CD4-positive, alpha-beta memory T cell (primary cell): ENCODE data around the gene FOSB. TPM values are rescaled to one million over a fixed set of nuclear protein-coding genes. Genes with fewer than 3 reads are reported as not detected.
A peak's percentile ranks its signal among the peaks of the same experiment; 100 is the strongest.

Experiments
- CTCF ChIA-PET: fragments of 350-600 bp; sonication (Branson Sonifier 250); formaldehyde crosslinking; loops from one replicate; lab custom pipeline; 2021; ENCODE audit warnings: inconsistent platforms; ENCODE audit not compliant: partially characterized antibody; lab: Charles Lee
- POLR2A ChIA-PET: fragments of 350-600 bp; sonication (Branson Sonifier 250); formaldehyde crosslinking; loops from one replicate; lab custom pipeline; 2021; ENCODE audit not compliant: partially characterized antibody; lab: Charles Lee
- DNase-seq, 5 donors: peaks; one replicate each; pipeline versions ENCODE4 v3.0.0 to v3.0.0-alpha.2; 2020 to 2022; ENCODE audit warnings: mixed read lengths in 1 of 5
- H3K27ac ChIP-seq: one replicate; pipeline ENCODE4 v1.7.0; 2013; ENCODE audit warnings: low read depth, low read length
- H3K27me3 ChIP-seq: 2 replicates; pipeline ENCODE4 v1.7.0; 2013; ENCODE audit warnings: mild to moderate bottlenecking, low read length, moderate library complexity; ENCODE audit not compliant: insufficient read depth
- H3K36me3 ChIP-seq: 2 replicates; pipeline ENCODE4 v1.7.0; 2013; ENCODE audit warnings: mild to moderate bottlenecking, low read length, moderate library complexity; ENCODE audit not compliant: insufficient read depth
- H3K4me1 ChIP-seq: 2 replicates; pipeline ENCODE4 v1.7.0; 2013; ENCODE audit warnings: mild to moderate bottlenecking, low read length, moderate library complexity; ENCODE audit not compliant: insufficient read depth
- H3K4me3 ChIP-seq, 2 donors: one replicate each; pipeline ENCODE4 v1.7.0; 2013; ENCODE audit warnings: low read length in 2 of 2, mild to moderate bottlenecking in 1 of 2
- H3K9me3 ChIP-seq, 2 donors: one replicate each; pipeline ENCODE4 v1.7.0; 2013; ENCODE audit warnings: low read length in 2 of 2, control low read depth in 1 of 2; ENCODE audit not compliant: control insufficient read depth in 1 of 2
- H3K27ac Mint-ChIP-seq, 7 donors: one replicate each; pipeline ENCODE4 v1.8.0; 2020 to 2021; ENCODE audit warnings: mixed read lengths in 7 of 7, mild to moderate bottlenecking in 6 of 7, inconsistent platforms in 3 of 7, moderate library complexity in 3 of 7
- H3K27me3 Mint-ChIP-seq, 2 donors: one replicate each; pipeline ENCODE4 v1.8.0; 2020 to 2021; ENCODE audit warnings: mixed read lengths in 2 of 2
- H3K36me3 Mint-ChIP-seq, 2 donors: one replicate each; pipeline ENCODE4 v1.8.0; 2020 to 2021; ENCODE audit warnings: mixed read lengths in 2 of 2, inconsistent platforms in 1 of 2, mild to moderate bottlenecking in 1 of 2
- H3K4me1 Mint-ChIP-seq, 4 donors: one replicate each; pipeline ENCODE4 v1.8.0; 2020 to 2021; ENCODE audit warnings: mixed read lengths in 4 of 4, mild to moderate bottlenecking in 1 of 4
- H3K4me3 Mint-ChIP-seq, 8 donors: one replicate each; pipeline ENCODE4 v1.8.0; 2020 to 2021; ENCODE audit warnings: mixed read lengths in 8 of 8, mild to moderate bottlenecking in 7 of 8, moderate library complexity in 6 of 8, inconsistent platforms in 3 of 8
- H3K9me3 Mint-ChIP-seq, 8 donors: one replicate each; pipeline ENCODE4 v1.8.0; 2020 to 2021; ENCODE audit warnings: mixed read lengths in 8 of 8, mild to moderate bottlenecking in 5 of 8, inconsistent platforms in 3 of 8, moderate library complexity in 1 of 8
- intact Hi-C: fragments of 100-400 bp; cut with micrococcal nuclease; formaldehyde crosslinking; loops from one replicate; pipeline ENCODE4 v1.15.1; 2023
- polyA plus RNA-seq, 2 donors: library from polyadenylated mRNA; unstranded; fragments of 300-500 nt; fragmentation: Illumina TruSeq; gene quantifications; one replicate each; pipeline ENCODE4 v1.2.3, GENCODE V29; 2021
- total RNA-seq, 2 experiments: library from RNA; stranded (reverse); gene quantifications; one replicate each; pipeline ENCODE4 v1.2.3, GENCODE V29; 2021

The FOSB gene
- total and polyA plus RNA-seq, 4 experiments from 2014 or later: 4.2 to 17.1 (median 8.6) TPM

- Histone ChIP-seq H3K27ac (no peak overlapping the region), H3K4me1 (peaks cover 70% of the 10 kb centered on the region), H3K27me3 (no peaks in the 10 kb centered on the region), H3K36me3 (no peaks in the 10 kb centered on the region), H3K9me3 (no peaks in the 10 kb centered on the region), H3K4me3 (no peak overlapping the region)
- intact Hi-C loops: no loop called here
- H3K27me3 Mint-ChIP-seq: no peaks in the 10 kb centered on the region
- peaks cover 0 to 2% (median 0%) of the 10 kb centered on the region in 8 donors for H3K9me3 Mint-ChIP-seq
- H3K4me1 Mint-ChIP-seq: peaks cover 37 to 77% (median 54%) of the 10 kb centered on the region in 4 donors
- peak overlapping the region; percentile 21 to 97 (median 76) for H3K4me3 Mint-ChIP-seq
- DNase-seq: no peak
- peaks cover 0 to 17% of the 10 kb centered on the region in 2 donors for H3K36me3 Mint-ChIP-seq
- H3K27ac Mint-ChIP-seq: peak overlapping the region; percentile 29 to 99 (median 80)
- ChIA-PET POLR2A (interaction anchor here (0.7 to 1.4 kb wide), 2 partner anchors 32 to 47 kb away, joined by 3 read pairs; no protein-coding TSS in a partner anchor), CTCF (interaction anchor here (0.6 to 1.6 kb wide), 3 partner anchors 14 to 183 kb away, joined by 3 to 4 read pairs (median 3); partner anchors contain the start of gene RTN2)
These were observed 43.3 kb downstream of the FOSB start for GRCh38 chr19:45511074-45511473.

- no peak for DNase-seq
- no peaks in the 10 kb centered on the region for H3K9me3 ChIP-seq
- no peak overlapping the region for H3K4me3 ChIP-seq
- H3K27ac Mint-ChIP-seq: peak overlapping the region; percentile 36 to 90 (median 78)
- no peaks in the 10 kb centered on the region for H3K27me3 ChIP-seq
- POLR2A ChIA-PET: interaction anchor here (0.9 kb wide), 1 partner anchor 14 kb away, joined by 4 read pairs; no protein-coding TSS in a partner anchor
- peak overlapping the region in 7 of 8 donors; percentile 22 to 62 (median 38) for H3K4me3 Mint-ChIP-seq
- intact Hi-C loops: no loop called here
- H3K27me3 Mint-ChIP-seq: no peaks in the 10 kb centered on the region
- no peak overlapping the region for H3K27ac ChIP-seq
- peaks cover 5% of the 10 kb centered on the region for H3K36me3 ChIP-seq
- H3K4me1 ChIP-seq: peaks cover 66% of the 10 kb centered on the region
- H3K36me3 Mint-ChIP-seq: peaks cover 5 to 19% of the 10 kb centered on the region in 2 donors
- H3K9me3 Mint-ChIP-seq: no peaks in the 10 kb centered on the region
- CTCF ChIA-PET: interaction anchor here (1.3 to 1.9 kb wide), 2 partner anchors 28 to 129 kb away, joined by 4 to 5 read pairs; no protein-coding TSS in a partner anchor
- peaks cover 34 to 71% (median 55%) of the 10 kb centered on the region in 4 donors for H3K4me1 Mint-ChIP-seq
These were observed 45.2 kb downstream of the FOSB start for GRCh38 chr19:45512881-45513483.

GRCh38 chr19:45514376-45515051 lies 46.7 kb downstream of the FOSB start:
- Mint-ChIP-seq H3K36me3 (peaks cover 10 to 22% of the 10 kb centered on the region in 2 donors), H3K27me3 (no peaks in the 10 kb centered on the region), H3K4me3 (peak overlapping the region in 7 of 8 donors; percentile 57 to 76 (median 67)), H3K9me3 (no peaks in the 10 kb centered on the region), H3K27ac (peak overlapping the region; percentile 85 to 94 (median 92)), H3K4me1 (peaks cover 33 to 64% (median 51%) of the 10 kb centered on the region in 4 donors)
- H3K27ac ChIP-seq: peak overlapping the region; percentile 70
- ChIA-PET POLR2A (interaction anchor here (0.6 to 0.8 kb wide), 2 partner anchors 45 to 493 kb away, joined by 3 to 5 read pairs; no protein-coding TSS in a partner anchor), CTCF (interaction anchor here (2.2 kb wide), 1 partner anchor 12 kb away, joined by 7 read pairs; no protein-coding TSS in a partner anchor)
- H3K4me3 ChIP-seq: no peak overlapping the region
- H3K27me3 ChIP-seq: no peaks in the 10 kb centered on the region
- DNase-seq: no peak
- peaks cover 5% of the 10 kb centered on the region for H3K36me3 ChIP-seq
- H3K4me1 ChIP-seq: peaks cover 63% of the 10 kb centered on the region
- no peaks in the 10 kb centered on the region for H3K9me3 ChIP-seq
- intact Hi-C loops: no loop called here

GRCh38 chr19:45515081-45515624 lies 47.4 kb downstream of the FOSB start:
- no peak overlapping the region for H3K4me3 ChIP-seq
- CTCF ChIA-PET: interaction anchor here (1.1 to 2.2 kb wide), 4 partner anchors 9 to 126 kb away, joined by 3 to 7 read pairs (median 4); no protein-coding TSS in a partner anchor
- H3K4me1 ChIP-seq: peaks cover 57% of the 10 kb centered on the region
- peaks cover 10 to 26% of the 10 kb centered on the region in 2 donors for H3K36me3 Mint-ChIP-seq
- H3K4me3 Mint-ChIP-seq: peak overlapping the region in 7 of 8 donors; percentile 52 to 71 (median 57)
- no peaks in the 10 kb centered on the region for H3K9me3 Mint-ChIP-seq
- peak overlapping the region; percentile 85 to 91 (median 91) for H3K27ac Mint-ChIP-seq
- H3K9me3 ChIP-seq: no peaks in the 10 kb centered on the region
- POLR2A ChIA-PET: interaction anchor here (0.6 to 1.1 kb wide), 3 partner anchors 46 to 494 kb away, joined by 3 to 5 read pairs (median 3); no protein-coding TSS in a partner anchor
- no peaks in the 10 kb centered on the region for H3K27me3 ChIP-seq
- intact Hi-C loops: no loop called here
- H3K27me3 Mint-ChIP-seq: no peaks in the 10 kb centered on the region
- peak in 1 of 5 donors; percentile 61 for DNase-seq
- peaks cover 8% of the 10 kb centered on the region for H3K36me3 ChIP-seq
- peaks cover 29 to 57% (median 46%) of the 10 kb centered on the region in 4 donors for H3K4me1 Mint-ChIP-seq
- peak overlapping the region; percentile 70 for H3K27ac ChIP-seq

GRCh38 chr19:45515807-45516401 lies 48.1 kb downstream of the FOSB start:
- Histone ChIP-seq H3K27ac (peak overlapping the region; percentile 70), H3K4me3 (no peak overlapping the region), H3K27me3 (no peaks in the 10 kb centered on the region), H3K4me1 (peaks cover 50% of the 10 kb centered on the region), H3K9me3 (no peaks in the 10 kb centered on the region), H3K36me3 (peaks cover 14% of the 10 kb centered on the region)
- intact Hi-C loops: no loop called here
- Mint-ChIP-seq H3K27ac (peak overlapping the region; percentile 85 to 91 (median 91)), H3K36me3 (peaks cover 10 to 29% of the 10 kb centered on the region in 2 donors), H3K27me3 (no peaks in the 10 kb centered on the region), H3K4me1 (peaks cover 26 to 51% (median 41%) of the 10 kb centered on the region in 4 donors), H3K4me3 (peak overlapping the region in 6 of 8 donors; percentile 42 to 71 (median 53)), H3K9me3 (no peaks in the 10 kb centered on the region)
- ChIA-PET CTCF (interaction anchor here (1.1 to 2.2 kb wide), 5 partner anchors 8 to 126 kb away, joined by 3 to 7 read pairs (median 3); no protein-coding TSS in a partner anchor), POLR2A (interaction anchor here (1.1 kb wide), 1 partner anchor 126 kb away, joined by 3 read pairs; no protein-coding TSS in a partner anchor)
- no peak for DNase-seq

- POLR2A ChIA-PET: no interaction called here
- Mint-ChIP-seq H3K27me3 (no peaks in the 10 kb centered on the region), H3K36me3 (peaks cover 10 to 37% of the 10 kb centered on the region in 2 donors), H3K4me3 (peak overlapping the region in 1 of 8 donors; percentile 21), H3K27ac (peak overlapping the region in 6 of 7 donors; percentile 24 to 95 (median 46)), H3K9me3 (no peaks in the 10 kb centered on the region), H3K4me1 (peaks cover 21 to 39% (median 31%) of the 10 kb centered on the region in 4 donors)
- intact Hi-C loops: no loop called here
- DNase-seq: no peak
- peaks cover 20% of the 10 kb centered on the region for H3K36me3 ChIP-seq
- peaks cover 38% of the 10 kb centered on the region for H3K4me1 ChIP-seq
- no peaks in the 10 kb centered on the region for H3K27me3 ChIP-seq
- H3K4me3 ChIP-seq: no peak overlapping the region
- H3K9me3 ChIP-seq: no peaks in the 10 kb centered on the region
- CTCF ChIA-PET: no interaction called here
- no peak overlapping the region for H3K27ac ChIP-seq
These were observed 49.4 kb downstream of the FOSB start for GRCh38 chr19:45517238-45517637.
